ENCODE measurements around the gene CNPPD1.

CNPPD1 gene

GRCh38 chr2:219179601-219180465, 3.1 kb upstream of the CNPPD1 start:
- DNase-seq (ENCODE audit: low spot score): no peak

- peak; percentile 10 for DNase-seq (ENCODE audit: low spot score)
Measured at GRCh38 chr2:219178377-219179175, 1.9 kb upstream of the CNPPD1 start.

GRCh38 chr2:219177552-219178376, 1.0 kb upstream of the CNPPD1 start, which contains the start of gene RETREG2:
Gene RETREG2 (plus strand): TSS chr2:219178275. CDS start chr2:219178353, 78 bp downstream.
- DNase-seq (ENCODE audit: low spot score): peak; percentile 91

GRCh38 chr2:219175928-219176817, 552 bp downstream of the CNPPD1 start:
- DNase-seq (ENCODE audit: low spot score): no peak

- no peak for DNase-seq (ENCODE audit: low spot score)
Measured at GRCh38 chr2:219175486-219175885, 1.2 kb downstream of the CNPPD1 start.

- no peak for DNase-seq (ENCODE audit: low spot score)
Measured at GRCh38 chr2:219174801-219175200, 1.9 kb downstream of the CNPPD1 start.

- no peak for DNase-seq (ENCODE audit: low spot score)
Measured at GRCh38 chr2:219174146-219174545, 2.6 kb downstream of the CNPPD1 start.

GRCh38 chr2:219173176-219173575, 3.5 kb downstream of the CNPPD1 start:
- no peak for DNase-seq (ENCODE audit: low spot score)

- DNase-seq (ENCODE audit: low spot score): no peak
Measured at GRCh38 chr2:219172231-219173154, 4.2 kb downstream of the CNPPD1 start.

- peak; percentile 51 for DNase-seq (ENCODE audit: low spot score)
Measured at GRCh38 chr2:219171231-219171651, 5.5 kb downstream of the CNPPD1 start.

GRCh38 chr2:219169930-219170654, 6.6 kb downstream of the CNPPD1 start, which contains the start of gene SLC23A3:
Gene SLC23A3 (minus strand): TSS chr2:219170029. CDS start chr2:219169984, 45 bp downstream.
- DNase-seq (ENCODE audit: low spot score): no peak

- no peak for DNase-seq (ENCODE audit: low spot score)
Measured at GRCh38 chr2:219168932-219169331, 7.8 kb downstream of the CNPPD1 start.

- no peak for DNase-seq (ENCODE audit: low spot score)
Measured at GRCh38 chr2:219168526-219168925, 8.2 kb downstream of the CNPPD1 start.

GRCh38 chr2:219167997-219168396, 8.7 kb downstream of the CNPPD1 start:
- DNase-seq (ENCODE audit: low spot score): no peak

- DNase-seq (ENCODE audit: low spot score): no peak
Measured at GRCh38 chr2:219165058-219165911, 11.4 kb downstream of the CNPPD1 start.

- no peak for DNase-seq (ENCODE audit: low spot score)
Measured at GRCh38 chr2:219163156-219163555, 13.6 kb downstream of the CNPPD1 start.

- DNase-seq (ENCODE audit: low spot score): no peak
Measured at GRCh38 chr2:219161097-219161496, 15.6 kb downstream of the CNPPD1 start.
